ENCODE results near the gene PROSER3.

- TF ChIP-seq FOXM1 (IDR thresholded peaks at IDR 0.05; ENCODE audit: borderline replicate concordance) = no peak
- no peak for TF ChIP-seq L3MBTL2 (conservative IDR thresholded peaks at IDR 0.05)
- TF ChIP-seq BHLHE40 (IDR thresholded peaks at IDR 0.05; ENCODE audit: borderline replicate concordance) = no peak
- no peak for TF ChIP-seq TARDBP (IDR thresholded peaks at IDR 0.05)
- TF ChIP-seq ARNT (IDR thresholded peaks at IDR 0.05) = no peak
- no peak for TF ChIP-seq SP1 (IDR thresholded peaks at IDR 0.05)
- TF ChIP-seq HDGF (IDR thresholded peaks at IDR 0.05; ENCODE audit: borderline replicate concordance) = no peak
- TF ChIP-seq FOXA1 (IDR thresholded peaks at IDR 0.05) = no peak
- TF ChIP-seq NFRKB (IDR thresholded peaks at IDR 0.05) = no peak
- TF ChIP-seq ELF4 (IDR thresholded peaks at IDR 0.05) = no peak
Observed at GRCh38 chr19:35816846-35817245, 58.9 kb downstream of the PROSER3 start.
